ENCODE measurements around the gene PAFAH1B1.

Gene PAFAH1B1

DNA sequence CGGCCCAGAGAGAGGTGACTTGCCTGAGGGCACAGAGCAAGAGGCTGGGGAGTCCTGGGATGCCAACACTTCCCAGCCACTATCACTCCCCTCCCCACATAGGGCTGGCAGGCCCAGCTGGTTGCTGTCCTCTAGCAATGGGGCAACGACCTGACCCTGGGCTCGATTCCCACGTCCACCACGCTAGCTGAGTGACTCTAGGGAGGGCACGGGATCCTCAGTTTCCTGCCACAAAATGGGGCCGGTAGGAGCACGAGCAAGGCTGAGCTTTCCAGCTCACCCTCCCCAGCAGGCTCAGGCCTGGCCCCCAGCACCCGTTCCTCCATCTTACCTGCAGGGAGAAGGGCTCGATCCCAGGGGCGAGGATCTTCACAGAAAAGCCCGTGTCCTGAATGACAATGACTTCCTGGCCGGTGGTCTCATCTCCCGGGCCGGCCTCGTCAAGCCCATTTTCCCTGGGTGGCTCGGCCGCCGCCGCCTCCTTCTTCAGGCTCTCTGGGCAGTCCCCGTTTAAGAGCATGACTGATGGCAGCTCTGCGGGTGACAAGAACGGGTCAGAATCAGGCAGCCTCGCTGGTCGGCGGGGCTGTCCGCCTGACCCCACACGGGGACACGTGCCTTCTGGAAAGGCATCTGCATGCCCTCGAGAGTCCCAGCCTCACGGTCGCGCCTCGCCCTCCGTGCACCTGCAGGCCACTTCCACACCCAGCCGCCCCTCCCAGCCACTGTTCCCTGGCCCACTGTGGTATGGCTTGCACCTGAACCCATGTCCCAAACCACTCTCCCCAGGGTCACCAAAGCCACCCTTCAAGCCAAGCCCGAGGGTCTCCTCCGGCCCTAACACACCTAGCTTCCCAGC, 110.8 kb downstream of the PAFAH1B1 start:
- no peak for DNase-seq

GRCh38 chr17:2704890-2705248, 111.4 kb downstream of the PAFAH1B1 start:
- no peak for DNase-seq

- DNase-seq, result peak; percentile 63
Measured at GRCh38 chr17:2705263-2705662, 111.8 kb downstream of the PAFAH1B1 start.

DNA sequence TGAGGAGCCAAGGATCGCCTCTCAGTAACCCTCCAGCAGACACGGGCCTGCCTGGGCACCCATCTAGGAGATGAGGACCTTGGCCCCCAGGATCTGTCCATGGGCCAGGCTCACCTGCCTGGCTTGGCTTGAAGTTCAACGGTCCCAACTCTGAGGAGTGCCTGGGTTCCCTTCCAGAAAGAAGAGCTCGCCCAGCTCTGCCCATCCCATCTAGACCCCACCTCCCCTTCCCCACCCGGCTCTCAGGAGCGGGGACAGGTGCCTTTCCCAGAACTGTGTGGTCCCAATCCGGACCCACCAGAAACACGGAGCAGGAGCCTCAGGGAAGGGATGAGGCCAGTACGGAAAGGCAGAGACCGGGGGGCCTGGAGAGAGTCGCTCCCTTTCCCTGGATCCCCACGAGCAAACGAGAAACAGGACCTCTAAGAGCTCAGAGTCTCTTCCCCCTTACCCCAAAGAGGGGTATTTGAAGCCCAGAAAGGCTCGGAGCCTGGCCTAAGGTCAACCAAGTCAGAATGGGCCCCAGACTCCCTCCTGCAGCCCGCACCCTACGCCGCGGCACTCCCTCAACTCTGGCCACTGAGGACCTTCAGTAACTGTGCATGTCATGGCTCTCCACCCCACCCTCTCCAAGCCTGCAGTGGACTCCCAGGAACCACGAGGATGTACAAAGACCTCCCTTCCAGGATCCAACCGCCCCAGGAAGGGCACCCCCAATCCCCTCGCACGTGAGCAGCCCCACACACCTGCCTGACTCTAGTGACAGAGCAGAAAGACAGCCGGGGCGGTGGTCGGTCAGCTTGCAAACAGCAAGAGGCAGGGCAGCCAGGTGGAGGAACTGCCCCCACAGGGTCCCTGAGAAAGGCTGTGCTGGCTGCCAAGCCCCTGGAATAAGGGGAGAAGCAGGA, 112.7 kb downstream of the PAFAH1B1 start:
- no peak for DNase-seq

DNA sequence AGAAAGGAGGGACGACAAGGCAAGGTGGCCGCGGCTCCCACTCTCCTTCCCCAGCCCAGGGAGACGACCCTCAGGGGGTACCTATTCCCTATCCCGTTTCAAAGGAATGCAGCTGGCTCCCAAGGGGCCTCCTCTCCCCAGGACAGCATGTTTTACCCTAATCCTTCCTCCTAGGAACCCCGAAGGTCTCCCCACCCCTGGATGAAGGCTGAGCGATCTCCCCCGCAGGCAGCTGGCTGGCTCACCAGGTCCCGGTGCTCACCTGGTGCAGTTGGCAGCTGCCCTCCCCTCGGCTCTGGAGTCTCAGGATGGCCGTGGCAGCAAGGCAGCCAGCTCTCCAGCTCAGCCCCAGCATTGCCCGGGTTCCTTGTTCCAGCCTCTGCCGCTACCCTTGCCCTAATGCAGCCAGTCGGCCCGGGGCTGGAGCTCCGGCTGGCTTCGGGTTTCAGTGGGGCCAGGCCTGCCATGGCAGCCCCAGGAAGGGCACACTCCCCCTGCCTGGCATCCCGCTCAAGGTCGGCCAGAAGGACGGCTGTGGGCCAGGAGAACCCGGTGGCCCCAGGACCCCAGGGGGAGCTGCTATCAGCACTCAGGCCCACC, 113.6 kb downstream of the PAFAH1B1 start:
- no peak for DNase-seq

DNA sequence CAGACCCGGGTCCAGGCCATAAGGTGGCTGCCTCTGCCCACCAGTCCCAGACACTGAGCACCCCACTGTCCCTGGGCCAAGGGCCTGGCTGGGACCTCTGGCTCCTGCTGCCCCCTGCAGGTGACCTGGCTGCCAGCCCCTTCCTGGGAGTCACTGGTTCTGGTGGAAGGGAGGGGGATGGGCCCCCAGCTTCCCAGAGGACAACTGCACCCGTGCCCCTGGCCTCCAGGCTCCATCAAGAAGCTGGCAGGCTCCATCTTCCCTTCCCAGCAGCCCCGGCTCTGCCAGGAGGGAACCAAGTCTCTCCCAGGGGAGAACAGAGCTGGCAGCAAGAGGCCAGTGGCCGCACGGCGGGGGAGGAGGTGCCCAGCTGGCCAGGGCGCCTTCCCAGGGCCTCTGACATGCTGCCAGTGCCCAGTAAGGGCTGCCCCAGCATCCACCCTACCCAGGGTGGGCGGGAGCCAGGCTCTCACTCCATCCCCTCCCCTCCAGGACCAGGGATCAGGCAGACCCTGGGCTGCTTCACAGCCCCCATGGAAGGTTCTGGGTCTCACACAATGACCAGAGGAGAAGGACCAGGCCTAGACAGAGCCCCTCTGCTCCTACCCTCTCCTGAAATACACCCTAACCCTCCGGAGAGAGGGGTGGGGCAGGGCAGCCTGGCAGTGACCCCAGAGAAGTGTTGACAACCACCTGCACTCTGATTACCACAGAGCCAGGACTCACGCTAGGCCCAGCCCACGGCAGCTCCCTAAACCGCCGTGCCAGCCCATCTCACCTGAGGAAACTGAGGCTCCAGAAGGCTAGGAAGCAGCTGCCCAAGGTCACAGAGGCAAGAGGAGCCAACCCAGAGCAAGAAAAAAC, 114.5 kb downstream of the PAFAH1B1 start:
- peak; percentile 34 for DNase-seq

- DNase-seq, result no peak
Measured at GRCh38 chr17:2708585-2709182, 115.2 kb downstream of the PAFAH1B1 start.

GRCh38 chr17:2709183-2709661, 115.8 kb downstream of the PAFAH1B1 start:
- no peak for DNase-seq

- DNase-seq, result no peak
Measured at GRCh38 chr17:2710071-2710802, 116.8 kb downstream of the PAFAH1B1 start.

GRCh38 chr17:2710803-2711607, 117.6 kb downstream of the PAFAH1B1 start:
- DNase-seq, result no peak

DNA sequence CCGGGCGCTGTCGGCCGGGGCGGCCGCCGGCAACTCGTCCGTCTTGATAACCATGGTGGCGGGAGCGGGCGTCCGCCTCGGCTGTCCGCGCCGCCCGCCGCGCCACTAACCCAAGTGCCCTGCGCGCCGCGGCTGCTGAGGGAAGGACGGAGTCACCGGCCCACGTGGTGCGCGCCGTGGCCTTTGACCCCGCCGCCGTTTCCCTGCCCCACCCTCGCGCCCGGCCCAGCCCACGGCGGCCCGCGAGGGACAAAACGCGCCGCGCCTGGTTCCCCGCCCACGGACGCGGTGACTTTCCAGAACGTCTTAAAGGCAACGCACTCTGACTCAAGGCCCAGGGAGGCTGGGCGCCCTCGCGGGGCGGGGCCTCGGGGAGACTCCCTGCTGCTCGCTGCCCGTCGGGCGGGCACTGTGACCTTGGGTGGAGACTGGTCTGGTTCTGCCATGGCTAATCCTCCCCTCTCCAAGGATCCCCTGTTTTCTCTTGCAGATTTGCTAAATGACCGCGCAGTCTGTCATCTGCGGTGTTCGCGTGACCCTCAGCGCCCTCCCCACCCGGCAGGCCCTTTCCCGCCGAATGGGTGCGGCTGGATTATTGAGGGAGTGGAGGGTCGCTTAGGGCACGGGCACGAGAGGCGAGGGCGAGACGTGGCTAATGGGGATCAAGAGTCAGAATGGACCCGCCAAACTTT, 118.3 kb downstream of the PAFAH1B1 start, which contains the start of gene CLUH:
Gene CLUH, minus strand, starts transcription at position 157 of the 692 bp plus-strand sequence. Its CDS starts 103 bp downstream, at position 54.
- DNase-seq, result peak; percentile 97

DNA sequence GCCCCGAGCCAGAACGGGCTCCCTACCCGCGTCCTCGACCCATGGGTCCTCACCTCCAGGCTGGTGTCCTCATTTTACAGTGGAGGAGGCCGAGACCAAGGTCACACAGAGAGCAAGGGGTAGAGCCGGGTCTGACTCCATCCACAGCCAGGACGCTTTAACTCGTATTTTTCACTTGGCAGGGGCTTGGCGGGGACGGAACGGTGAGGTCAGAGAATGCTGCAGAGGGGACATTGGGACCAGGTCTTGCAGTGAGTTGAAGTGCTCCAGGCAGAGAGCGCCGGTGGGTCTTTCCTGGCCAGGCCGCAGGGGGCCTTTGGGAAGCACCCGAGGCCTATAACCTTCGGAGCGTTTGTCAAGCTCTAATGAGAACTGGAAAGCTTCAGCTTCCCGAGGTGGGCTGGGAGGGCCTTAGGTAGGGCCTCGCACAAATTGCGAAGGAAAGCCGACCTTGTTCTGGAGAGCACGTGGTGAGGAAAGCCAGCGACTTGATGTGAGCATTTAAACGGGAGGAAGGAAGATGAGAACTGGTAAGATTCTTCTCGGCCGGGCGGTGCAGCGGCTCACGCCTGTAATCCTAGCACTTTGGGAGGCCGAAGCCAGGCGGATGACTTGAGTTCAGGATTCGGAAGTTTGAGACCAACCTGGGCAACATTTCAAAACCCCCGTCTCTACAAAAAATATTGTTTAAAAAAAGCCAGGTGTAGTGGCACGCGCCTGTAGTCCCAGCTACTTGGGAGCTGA, 119.0 kb downstream of the PAFAH1B1 start:
- DNase-seq, result no peak

GRCh38 chr17:2713881-2714280, 120.4 kb downstream of the PAFAH1B1 start:
- no peak for DNase-seq

DNA sequence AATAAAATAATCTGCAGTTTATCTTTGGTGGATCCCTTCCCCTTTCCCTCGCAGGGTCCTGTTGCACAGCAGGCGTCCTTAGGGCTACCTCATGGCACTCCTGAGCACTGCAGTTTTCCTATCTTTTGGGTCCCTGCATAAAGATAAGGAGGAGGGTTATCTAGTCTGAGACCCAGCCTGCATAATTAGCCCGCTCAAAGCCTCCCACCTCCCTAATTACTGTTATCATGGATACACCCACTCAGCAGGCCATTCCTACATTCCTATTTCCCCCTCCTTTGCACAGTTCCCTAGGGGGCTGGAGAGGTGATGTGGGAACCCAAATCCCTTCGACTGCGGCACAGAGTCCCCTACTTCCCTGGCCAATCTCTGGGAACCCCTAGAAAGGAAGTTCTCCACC, 123.2 kb downstream of the PAFAH1B1 start:
- no peak for DNase-seq

DNA sequence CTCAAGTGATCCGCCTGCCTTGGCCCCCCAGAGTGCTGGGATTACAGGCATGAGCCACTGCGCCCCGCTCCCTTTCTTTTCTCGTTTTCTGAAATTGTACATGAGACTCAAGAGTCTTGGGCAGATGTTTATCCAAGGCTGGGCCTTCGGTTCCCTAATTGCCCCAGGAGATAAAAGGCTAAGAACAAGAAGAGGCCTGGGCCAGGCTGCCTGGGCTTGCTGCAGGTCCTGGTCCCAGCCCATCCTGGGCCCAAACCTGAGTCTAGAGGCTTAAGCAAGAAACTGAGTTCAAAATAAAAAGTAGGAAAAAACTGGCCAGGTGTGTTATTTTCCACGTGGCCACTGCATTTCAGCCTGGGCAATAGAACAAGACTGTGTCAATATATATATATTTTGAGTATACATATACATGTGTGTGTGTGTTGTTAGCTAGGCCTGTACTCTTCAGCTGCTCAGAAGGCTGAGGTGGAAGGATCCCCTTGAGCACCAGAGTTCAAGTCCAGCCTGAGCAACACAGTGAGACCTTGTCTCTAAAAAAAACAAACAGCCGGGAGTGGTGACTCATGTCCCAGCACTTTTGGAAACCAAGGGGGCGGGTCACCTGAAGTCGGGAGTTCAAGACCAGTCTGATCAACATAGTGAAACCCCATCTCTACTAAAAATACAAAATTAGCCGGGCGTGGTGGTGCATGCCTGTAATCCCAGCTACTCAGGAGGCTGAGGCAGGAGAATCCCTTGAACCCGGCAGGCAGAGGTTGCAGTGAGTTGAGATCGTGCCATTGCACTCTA, 124.9 kb downstream of the PAFAH1B1 start:
- peak; percentile 41 for DNase-seq

DNA sequence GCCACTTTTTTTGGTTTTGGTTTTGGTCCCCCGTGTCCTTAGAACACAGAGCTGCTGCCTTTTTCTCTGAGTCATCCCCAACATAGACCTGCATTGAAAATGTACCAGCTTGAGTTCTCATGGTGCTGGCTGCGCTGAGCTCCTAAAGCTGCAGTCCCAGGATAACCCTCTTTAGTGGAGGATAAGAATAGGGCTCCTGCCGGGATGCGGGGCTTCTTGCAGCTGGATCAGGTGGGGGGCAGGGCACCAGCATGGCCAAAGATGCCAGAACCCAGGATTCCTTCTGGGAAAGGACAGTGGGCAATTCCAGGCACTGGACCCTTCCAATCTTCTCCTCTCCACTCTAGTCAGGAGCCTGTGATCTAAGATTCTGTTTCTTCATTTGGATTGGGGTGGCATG, 126.4 kb downstream of the PAFAH1B1 start:
- no peak for DNase-seq

GRCh38 chr17:2721603-2722002, 128.1 kb downstream of the PAFAH1B1 start:
- no peak for DNase-seq

- DNase-seq, result no peak
Measured at GRCh38 chr17:2722611-2723010, 129.2 kb downstream of the PAFAH1B1 start.
